Measurements from ENCODE around the gene SLC49A3.

The SLC49A3 gene

GRCh38 chr4:687971-688853, 739 bp downstream of the SLC49A3 start:
- no peak for TF ChIP-seq JUND (IDR thresholded peaks at IDR 0.05; ENCODE audit: low read depth)
- DNase-seq (ENCODE audit: low read depth in 1 of 2, low spot score in 1 of 2), result peak; percentile 92 to 93
- in situ Hi-C loops (cut with HindIII; ENCODE audit: low pct_unique_long_range_greater_than_20kb, low sequenced_read_pairs), result no loop called here

DNA sequence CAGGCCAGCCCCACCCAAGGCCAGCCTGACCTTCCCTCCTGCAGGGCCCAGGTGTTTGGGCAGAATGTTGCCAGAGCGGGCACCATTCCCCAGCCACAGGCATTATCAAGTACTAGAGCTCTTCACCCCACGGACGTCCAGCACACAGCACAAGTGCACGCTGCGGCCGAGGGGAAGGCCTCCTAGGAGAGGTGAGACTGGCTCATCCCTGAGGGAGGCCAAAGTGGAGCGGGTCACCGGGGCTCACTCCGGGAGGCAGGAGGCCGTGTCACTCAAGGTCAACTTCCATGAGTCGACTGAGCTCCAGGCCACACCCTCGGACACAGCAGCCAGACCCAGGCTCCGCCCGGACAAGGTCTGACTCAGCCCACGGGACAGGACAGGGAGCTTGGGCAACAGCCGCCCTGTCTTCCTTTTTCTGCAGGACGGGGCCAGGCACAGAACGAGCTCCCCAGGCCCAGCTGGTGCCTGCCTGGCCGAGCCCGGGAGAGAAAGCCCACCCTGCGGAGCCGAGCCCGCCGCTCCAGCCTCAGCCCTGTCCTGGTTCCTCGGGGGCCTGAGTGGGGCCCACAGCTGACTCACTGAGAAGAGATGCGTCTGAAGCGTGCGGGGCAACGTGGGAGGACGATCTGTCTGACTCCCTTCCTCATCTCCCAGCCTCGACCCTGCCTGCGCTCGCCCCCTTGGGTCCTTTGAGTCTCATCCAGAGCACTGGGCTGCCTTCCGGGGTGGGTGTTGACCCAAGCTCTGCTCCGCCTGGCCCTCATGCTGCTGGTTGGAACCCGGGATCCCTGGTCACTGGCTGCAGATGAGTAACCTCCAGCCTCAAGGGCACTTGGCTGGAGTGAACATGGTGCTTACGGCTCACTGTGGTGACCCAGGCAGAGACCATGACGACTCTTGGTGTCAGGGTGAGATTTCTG, 1.6 kb downstream of the SLC49A3 start:
- DNase-seq (ENCODE audit: low read depth in 1 of 2, low spot score in 1 of 2), result peak; percentile 91
- no peak for TF ChIP-seq JUND (IDR thresholded peaks at IDR 0.05; ENCODE audit: low read depth)
- in situ Hi-C loops (cut with HindIII; ENCODE audit: low pct_unique_long_range_greater_than_20kb, low sequenced_read_pairs), result no loop called here

DNA sequence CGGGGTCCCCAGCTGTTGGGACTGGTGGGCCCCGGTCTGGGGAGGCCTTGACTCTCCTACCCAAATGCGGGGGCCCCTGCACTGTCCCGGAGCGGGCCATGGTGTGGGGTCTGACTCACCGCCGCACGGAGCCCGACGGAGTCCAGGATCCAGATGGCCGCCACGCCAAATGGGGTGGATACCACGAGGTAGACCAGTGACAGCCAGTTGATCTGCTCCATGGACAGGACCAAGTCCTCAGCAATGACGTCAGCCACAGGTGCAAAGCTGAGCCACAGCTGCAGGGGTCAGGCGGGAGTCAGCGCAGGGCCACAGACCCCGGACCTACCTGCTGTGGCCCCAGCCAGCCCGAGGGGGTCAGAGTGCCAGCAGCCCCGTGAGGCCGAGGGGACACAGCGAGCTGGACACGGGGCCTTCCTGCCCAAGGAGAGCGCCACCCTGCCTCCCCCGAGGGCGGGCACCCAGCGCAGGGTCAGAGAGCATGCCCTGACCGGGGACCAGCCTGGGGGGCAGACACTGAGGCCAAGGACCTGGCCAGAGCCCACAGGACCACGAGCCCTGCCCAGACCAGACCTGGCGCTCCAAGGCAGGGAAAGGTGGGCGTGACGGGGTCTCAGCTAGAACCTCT, 2.4 kb downstream of the SLC49A3 start:
- DNase-seq (ENCODE audit: low read depth in 1 of 2, low spot score in 1 of 2), result no peak
- no peak for TF ChIP-seq JUND (IDR thresholded peaks at IDR 0.05; ENCODE audit: low read depth)
- in situ Hi-C loops (cut with HindIII; ENCODE audit: low pct_unique_long_range_greater_than_20kb, low sequenced_read_pairs), result no loop called here

DNA sequence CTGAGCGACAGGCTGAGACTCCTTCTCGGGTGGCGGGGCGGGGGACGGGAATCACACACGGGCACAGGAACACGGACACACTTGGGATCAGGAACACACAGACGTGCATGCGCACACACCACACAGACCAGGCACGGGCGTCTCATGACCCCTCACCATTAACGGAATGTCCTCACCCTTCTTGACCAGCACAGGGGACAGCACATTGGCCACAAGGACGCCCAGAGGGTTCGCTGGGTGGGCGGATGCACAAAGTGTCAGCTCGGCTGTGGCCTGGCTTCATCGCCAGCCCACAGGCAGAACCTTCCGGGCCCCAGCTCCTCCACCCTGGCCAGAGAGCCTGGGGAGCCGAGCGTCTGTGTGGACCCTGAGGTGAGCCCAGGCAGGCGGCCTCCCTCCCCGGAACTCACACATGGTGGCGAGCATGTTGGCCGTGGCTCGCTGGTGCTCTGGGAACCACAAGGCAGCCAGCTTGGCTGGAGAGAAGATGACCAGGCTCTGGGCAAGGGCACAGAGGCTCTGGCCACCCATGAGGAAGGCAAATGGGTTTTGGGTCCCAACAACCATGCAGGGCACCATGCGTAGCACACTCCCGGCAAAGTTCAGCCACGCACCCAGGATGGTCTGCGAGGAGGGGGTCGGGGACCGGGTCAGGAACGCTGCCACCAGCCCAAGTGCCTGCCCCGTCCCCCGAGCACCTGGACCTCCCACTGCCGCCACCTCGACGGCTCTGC, 3.1 kb downstream of the SLC49A3 start:
- TF ChIP-seq JUND (IDR thresholded peaks at IDR 0.05; ENCODE audit: low read depth), result no peak
- no peak for DNase-seq (ENCODE audit: low read depth in 1 of 2, low spot score in 1 of 2)
- in situ Hi-C loops (cut with HindIII; ENCODE audit: low pct_unique_long_range_greater_than_20kb, low sequenced_read_pairs), result no loop called here

DNA sequence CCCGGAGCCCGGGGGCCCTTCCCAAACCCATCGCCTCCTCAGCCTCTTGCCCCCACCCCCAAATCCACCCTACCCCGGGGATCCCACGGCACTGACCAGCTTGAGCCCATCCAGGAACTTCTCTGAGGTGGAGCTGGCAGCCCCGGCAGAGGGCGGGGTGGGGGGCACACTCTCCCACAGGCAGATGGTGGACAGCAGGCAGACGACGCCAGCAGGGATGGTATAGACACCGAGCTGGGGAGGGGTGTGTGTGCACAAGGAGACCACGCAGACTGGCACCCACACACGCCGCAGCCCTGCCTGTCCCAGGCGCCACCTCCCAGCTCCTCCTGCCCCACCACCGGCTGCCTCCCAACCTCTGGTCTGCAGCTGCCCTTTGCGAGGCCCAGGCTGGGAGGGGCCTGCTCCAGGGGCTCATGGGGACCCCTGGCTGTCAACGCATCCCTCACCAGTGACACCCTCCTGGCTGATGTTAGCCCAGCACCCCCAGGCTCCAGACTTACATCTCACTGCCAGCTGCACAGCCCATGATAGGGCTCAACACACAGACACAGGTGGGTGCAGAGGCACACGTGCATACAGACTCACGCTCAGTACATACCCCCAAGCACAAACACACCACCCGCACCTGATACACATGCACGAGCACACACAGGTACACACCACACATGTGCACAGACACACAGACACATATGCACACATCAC, 4.2 kb downstream of the SLC49A3 start:
- in situ Hi-C loops (cut with HindIII; ENCODE audit: low pct_unique_long_range_greater_than_20kb, low sequenced_read_pairs), result no loop called here
- no peak for DNase-seq (ENCODE audit: low read depth in 1 of 2, low spot score in 1 of 2)
- TF ChIP-seq JUND (IDR thresholded peaks at IDR 0.05; ENCODE audit: low read depth), result no peak

DNA sequence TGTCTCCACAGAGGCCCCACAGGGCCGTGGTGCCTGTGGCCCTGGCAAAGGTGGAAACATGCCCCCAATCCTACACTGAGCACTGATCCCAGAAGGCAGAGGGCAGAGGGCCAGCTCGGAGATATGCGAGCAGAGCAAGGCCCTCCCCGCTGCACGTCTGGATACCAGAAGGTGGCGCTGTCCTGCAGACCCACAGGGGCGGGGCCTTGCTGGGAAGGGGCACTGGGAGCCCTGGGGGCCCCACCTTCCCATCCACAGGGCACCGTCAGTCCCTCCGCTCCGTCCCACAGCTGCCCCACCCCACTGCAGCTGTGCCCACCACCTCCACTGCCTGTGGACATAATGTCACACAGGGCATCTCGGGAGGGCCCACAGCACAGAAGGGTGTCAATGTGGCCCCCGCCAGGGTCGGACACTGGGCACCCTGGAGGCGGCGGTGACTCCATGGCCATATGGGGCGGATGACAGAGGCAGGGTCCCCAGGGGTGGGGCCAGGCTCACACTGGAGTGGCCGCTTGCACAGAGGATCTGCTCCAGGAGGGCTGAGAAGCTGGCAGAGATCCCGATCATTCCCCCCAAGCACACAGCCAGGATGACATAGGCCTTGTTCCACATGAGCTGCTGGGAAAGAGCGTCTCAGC, 4.8 kb downstream of the SLC49A3 start:
- peak; percentile 62 to 66 for DNase-seq (ENCODE audit: low read depth in 1 of 2, low spot score in 1 of 2)
- in situ Hi-C loops (cut with HindIII; ENCODE audit: low pct_unique_long_range_greater_than_20kb, low sequenced_read_pairs), result no loop called here
- TF ChIP-seq JUND (IDR thresholded peaks at IDR 0.05; ENCODE audit: low read depth), result no peak

- no peak for TF ChIP-seq JUND (IDR thresholded peaks at IDR 0.05; ENCODE audit: low read depth)
- no peak for DNase-seq (ENCODE audit: low read depth in 1 of 2, low spot score in 1 of 2)
- in situ Hi-C loops (cut with HindIII; ENCODE audit: low pct_unique_long_range_greater_than_20kb, low sequenced_read_pairs), result no loop called here
Measured at GRCh38 chr4:683247-683897, 5.6 kb downstream of the SLC49A3 start.

GRCh38 chr4:682490-683172, 6.3 kb downstream of the SLC49A3 start:
- TF ChIP-seq JUND (IDR thresholded peaks at IDR 0.05; ENCODE audit: low read depth), result no peak
- in situ Hi-C loops (cut with HindIII; ENCODE audit: low pct_unique_long_range_greater_than_20kb, low sequenced_read_pairs), result no loop called here
- DNase-seq (ENCODE audit: low read depth in 1 of 2, low spot score in 1 of 2), result no peak

DNA sequence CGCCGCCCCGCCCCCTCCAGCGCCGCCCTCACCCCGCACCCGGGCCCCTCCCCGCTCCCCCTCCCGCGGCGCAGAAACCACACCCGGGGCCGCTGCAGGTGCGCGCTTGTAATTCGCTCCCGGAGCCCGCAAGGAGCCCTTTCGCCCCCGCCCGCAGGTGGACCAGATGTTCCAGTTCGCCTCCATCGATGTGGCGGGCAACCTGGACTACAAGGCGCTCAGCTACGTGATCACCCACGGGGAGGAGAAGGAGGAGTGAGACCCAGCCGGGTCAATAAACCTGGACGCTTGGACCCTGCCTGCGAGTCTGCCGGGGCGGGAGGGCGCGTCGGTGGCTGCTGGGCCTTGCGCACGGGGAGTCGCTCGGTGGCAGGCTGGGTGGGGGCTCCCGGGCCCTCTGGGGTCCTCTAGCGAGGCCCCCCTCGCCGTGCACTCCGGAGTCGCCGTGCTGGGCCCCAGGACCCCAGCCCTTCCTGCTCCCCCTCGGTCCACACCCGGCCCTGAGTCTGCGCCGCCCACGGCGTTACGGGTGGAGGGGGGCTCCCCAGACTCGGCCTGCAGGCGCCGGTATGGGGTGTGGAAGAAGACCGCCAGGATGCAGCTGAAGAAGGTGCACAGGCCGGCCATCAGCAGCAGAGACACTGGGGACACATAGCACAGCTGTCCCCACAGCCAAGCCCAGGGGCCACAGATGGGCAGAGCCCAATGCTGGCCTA, 7.1 kb downstream of the SLC49A3 start:
- TF ChIP-seq JUND (IDR thresholded peaks at IDR 0.05; ENCODE audit: low read depth), result no peak
- peak in 1 of 2 experiments; percentile 37 for DNase-seq (ENCODE audit: low read depth in 1 of 2, low spot score in 1 of 2)
- in situ Hi-C loops (cut with HindIII; ENCODE audit: low pct_unique_long_range_greater_than_20kb, low sequenced_read_pairs), result no loop called here

Data from T47D (cell line).